Raji (cell line): ENCODE measurements around the gene ARHGAP19.

Experiments
- POLR2A ChIP-seq: IDR thresholded peaks from 2 replicates; pipeline ENCODE4 v1.6.1; 2011; ENCODE audit warnings: low read depth, low read length, control low read depth; ENCODE audit not compliant: insufficient read depth

ARHGAP19 gene, protein sequence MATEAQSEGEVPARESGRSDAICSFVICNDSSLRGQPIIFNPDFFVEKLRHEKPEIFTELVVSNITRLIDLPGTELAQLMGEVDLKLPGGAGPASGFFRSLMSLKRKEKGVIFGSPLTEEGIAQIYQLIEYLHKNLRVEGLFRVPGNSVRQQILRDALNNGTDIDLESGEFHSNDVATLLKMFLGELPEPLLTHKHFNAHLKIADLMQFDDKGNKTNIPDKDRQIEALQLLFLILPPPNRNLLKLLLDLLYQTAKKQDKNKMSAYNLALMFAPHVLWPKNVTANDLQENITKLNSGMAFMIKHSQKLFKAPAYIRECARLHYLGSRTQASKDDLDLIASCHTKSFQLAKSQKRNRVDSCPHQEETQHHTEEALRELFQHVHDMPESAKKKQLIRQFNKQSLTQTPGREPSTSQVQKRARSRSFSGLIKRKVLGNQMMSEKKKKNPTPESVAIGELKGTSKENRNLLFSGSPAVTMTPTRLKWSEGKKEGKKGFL

DNA sequence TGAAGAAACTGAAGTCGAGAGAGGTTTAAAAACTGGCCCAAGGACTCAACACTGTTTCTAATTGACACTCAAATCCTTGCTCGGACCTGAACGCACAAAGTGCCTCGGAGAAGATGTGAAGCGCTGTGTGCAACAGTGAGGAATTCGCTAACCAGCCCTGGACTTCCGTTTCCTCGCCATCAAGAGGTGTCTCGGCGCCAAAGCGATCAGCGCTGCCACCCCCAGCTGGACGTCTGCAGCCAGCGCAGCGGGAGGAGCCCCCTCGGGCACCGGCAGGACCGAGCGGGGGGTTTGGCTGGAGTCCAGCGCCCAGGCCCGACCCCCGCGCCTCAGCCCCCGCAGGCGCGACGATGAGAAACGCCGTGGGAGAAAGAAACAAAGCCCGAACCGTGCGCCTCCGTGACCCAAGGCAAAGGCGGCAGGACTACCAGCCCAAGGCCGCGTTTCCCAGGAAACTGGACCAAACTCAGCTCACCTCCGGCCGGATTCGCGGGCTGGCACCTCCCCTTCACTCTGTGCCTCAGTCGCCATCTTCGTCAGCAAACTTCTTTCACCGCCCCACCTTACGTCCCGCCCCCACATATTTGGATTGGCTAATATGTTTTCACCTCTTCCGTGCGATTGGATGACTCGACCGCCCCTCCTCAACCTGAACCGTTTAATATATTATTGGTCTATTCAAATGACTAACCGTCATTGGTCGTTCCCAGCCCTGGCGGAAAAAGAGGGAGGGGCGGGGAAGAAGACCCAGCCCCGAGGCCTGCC lies at the start of gene ARHGAP19:
TSS of gene ARHGAP19 (minus strand) at position 541 of the 765 bp plus-strand sequence. CDS start at position 531, 10 bp downstream.
- peak; percentile 86 for TF ChIP-seq POLR2A

DNA sequence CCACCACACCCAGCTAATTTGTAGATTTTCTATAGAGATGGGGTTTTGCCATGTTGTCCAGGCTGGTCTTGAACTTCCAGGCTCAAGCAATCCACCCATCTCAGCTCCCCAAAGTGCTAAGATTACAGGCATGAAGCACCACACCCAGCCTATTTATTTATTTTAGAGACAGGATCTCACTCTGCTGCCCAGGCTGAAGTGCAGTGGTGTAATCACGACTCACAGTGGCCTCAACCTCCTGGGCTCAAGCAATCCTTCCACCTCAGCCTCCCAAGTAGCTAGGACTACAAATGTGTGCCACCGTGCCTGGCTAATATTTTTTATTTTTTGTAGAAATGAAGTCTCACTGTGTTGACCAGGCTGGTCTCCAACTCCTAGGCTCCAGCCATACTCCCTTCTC lies 49.0 kb upstream of the ARHGAP19 start:
- TF ChIP-seq POLR2A, result no peak

DNA sequence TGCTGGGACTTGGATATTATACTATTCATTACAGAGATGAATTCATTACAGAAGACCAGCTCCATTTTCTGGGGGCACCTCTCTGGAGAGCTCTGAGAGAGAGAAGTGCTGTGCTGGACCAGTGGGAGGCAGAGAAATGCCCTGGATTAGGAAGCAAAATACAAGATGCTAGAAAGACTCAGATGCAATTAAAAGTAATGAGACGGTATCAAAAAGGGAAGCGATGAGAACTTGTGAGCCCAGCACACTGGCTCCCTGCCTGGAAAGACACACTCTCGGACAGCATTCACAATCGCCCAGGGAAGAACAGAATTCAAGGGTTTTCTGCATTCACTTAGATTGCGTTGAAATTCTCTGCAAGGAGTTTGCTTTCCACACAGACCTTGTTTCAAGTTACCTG lies 45.6 kb upstream of the ARHGAP19 start:
- TF ChIP-seq POLR2A, result no peak

DNA sequence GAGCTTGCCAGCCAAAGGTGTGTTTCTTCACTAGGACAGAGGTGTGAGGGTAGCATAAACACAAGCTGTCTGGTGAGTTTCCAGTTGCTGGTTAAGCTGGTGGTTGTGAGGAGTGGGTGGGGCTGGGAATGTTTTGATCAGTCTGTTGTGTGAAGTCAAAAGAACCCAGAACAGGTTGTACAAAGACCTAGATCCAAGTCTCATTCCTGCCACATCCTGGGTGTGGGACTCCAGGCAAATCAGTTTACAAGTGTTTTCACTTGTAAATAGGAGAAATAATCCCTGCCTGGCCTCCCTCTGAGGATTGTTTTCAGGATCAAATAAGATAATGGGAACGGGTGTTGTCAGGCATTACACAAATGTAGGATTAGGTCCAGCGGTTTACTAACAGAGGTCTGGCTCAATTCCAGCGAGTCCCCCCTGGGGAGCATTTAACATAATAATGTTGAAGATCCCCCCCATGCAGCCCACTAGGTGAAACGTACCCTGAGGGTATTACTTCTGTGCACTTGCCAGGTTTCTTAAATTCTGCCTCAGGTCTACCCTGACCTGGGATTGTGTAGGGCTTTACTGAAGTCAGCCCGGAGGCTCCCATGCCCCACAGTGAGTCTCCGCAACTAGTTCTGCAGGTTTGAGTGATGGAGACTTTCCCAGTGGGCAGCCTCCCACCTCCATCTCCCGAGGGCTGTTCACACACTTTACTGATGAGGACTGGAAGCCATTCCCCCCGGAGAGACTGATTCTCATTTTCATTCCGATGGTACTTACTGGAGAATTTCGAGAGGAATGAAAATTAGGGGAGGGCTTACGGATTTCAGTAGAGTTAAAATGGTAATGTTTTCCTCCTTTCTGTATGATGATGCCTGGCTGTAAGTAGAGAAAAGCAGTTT lies 44.8 kb upstream of the ARHGAP19 start:
- no peak for TF ChIP-seq POLR2A

DNA sequence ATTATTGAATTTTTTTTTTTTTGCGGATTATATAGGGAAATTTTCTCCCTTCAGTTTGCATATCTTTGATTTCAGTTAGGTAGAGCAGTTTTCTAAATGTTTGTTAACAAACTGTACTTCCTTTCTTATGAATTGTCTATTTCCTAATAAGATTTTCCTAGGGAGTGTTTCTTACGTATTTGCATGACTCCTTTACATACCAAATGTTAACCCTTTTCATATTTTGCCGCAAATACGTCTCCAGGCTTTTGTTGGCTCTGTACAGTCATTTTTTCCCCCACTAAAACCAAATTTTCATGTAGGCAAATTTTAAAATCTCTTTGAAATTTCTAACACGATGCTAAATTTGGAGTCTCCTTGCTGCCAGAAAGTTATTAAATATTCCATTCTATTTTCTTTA lies 44.0 kb upstream of the ARHGAP19 start:
- no peak for TF ChIP-seq POLR2A

DNA sequence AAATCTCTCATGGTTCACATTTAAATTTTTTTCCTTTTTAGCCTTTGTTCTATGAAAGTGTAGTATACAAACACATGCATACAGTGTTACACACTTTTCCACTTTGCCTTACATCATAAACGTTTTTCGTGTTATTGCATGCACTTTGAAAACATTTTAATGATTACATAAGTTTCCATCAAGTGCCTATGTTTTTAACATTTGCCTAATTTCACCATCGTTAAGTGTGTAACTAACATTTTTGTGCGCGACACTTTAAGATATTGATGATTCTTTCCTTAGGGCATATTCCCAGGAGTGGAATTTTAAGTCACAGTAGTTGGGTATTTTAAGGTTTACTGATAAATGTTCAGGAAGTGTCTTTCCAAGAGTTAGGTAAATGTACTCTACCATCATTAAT lies 43.6 kb upstream of the ARHGAP19 start:
- TF ChIP-seq POLR2A, result no peak

DNA sequence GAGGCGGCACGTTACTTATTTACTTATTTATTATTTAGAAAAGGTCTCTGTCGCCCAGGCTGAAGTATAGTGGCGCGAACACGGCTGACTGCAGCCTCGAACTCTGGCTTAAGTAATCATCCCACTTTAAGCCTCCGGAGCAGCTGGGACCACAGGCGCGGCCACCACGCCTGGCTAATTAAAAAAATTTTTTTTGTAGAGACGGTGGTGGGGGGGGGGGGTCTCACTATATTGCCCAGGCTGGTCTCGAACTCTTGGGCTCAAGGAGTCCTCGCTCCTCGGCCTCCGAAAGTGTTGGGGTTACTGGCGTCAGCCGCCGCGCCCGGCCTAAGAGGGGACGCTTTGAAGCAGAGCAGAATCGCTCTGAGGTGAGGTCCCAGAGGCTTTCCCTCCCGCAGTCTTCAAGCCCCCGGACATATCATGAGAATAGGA lies 42.8 kb upstream of the ARHGAP19 start:
- no peak for TF ChIP-seq POLR2A

DNA sequence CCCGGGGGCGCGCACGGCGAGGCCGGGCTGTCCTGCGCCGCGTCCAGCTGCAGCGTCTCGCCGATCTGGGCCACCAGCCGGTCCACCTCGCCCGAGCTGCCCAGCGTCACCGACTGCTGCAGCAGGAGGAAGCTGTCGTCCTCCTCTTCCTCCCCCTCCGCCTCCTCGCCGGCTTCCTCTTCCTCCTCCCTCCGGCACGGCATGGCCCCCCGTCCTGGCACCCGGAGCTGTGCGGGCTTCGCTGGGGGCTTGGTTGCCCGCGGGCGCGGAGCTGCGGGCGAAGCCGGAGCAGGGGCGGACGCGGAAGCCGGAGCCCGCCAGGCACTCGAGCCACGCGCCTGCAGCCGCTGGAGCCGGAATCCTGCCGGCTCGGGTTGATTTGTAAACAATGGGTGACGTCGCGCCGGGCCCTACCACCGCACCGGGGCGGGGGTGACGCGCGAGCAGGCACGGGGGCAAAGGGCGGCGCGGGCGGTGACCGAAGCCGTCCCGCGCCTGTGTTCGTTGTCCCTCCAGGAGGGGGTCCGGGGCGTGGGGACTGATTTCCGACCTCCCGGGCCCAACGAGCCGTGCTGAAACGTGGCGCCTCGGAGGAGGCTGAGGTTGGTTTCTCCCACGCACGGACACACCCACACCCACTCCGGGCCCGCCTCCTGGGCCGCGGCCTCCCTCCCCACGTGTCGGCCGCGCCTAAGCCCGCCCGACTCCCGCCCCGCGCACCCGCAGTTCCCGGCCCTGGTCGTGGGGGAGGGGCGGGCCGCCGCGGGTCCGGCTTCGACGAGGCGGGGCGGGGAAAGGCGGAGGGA lies 42.1 kb upstream of the ARHGAP19 start, which contains the start of gene FRAT2:
TSS of gene FRAT2 (minus strand) at position 360 of the 806 bp plus-strand sequence. CDS start at position 203, 157 bp downstream.
- peak; percentile 53; the same call in 1 of the 2 replicates for TF ChIP-seq POLR2A

DNA sequence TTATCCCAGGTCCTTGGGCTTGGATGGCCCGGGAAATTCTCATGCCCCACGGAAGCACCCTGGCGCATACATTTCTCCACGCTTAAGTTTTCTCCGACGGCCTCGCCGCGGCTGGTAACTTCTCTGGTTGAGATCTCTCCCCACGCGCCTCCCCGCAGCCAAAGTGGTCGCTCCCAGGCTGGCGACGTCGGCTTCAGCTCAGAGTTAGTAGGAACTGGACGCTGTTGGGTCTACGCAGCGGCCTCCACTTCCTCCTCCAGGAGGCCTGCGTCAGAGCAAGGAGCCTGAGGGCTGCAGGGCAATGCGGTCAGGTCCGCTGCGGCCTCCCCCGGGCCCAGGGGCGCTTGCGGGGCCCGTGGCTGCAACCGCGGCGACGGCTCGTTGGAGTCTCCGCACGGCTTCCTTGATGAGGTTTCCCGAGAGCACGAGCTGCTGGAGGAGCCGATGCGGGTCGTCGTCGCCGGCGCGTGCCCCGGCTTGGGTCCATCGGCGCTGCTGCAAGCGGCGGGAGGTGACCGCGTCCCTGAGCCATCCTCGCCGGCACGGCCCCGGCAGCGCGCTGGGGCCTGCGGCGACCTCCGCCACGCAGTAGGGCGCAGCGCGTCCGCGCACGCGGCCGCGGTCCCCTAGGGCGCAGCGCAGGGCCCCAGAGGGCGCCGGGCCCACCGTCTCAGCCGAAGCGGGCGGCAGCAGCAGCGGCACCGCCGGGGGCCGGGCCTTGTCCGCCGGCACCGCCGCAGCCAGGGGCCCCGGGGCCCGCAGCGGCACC lies 41.3 kb upstream of the ARHGAP19 start:
- TF ChIP-seq POLR2A, result no peak

DNA sequence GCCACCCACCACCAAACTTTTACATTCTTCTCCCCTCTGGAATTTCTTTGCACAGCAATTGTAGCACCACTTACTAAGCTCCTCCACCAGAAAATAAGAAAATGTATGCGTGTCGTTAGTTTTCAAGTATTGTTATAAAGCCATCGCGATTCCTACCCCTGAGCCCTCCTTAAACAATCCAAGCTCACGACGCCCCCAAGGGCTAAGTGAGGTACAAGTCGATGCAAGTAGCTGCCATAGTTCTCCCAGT lies 40.8 kb upstream of the ARHGAP19 start:
- TF ChIP-seq POLR2A, result no peak

DNA sequence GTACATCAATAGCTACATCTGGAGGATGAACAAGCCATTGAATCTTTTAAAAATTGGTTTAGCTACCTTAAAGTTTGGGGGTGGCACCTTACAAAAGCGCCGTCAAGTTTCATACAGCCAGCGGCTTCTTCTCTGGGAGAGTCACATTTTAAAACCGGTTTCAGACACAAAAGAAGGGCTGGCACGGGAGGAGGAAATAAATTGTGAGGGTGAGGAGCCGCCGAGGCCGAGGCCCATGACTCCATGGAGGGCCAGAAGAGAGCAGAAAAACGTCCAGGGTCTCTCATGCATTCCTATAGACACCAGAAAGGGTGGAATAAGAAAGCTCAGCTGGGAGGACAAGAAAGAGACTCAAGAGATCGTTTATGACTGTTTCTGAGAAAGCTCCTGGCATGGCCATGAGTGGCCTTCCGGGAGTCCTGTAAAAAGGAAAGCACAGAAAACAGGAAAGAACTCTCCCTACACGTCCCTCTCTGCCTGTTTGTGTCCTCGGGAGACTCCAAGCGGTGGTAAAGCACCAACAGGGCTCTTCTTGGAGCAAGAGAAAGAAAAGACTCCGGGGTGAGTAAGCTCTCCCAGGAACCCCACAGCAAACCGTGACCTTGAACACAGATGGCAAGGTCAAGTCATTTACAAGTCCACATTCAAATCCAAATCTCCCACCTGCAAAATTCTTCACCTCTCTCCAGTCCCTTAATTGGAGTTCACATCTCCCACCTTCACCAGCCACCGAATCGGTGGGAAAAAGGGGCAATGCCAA lies 40.3 kb upstream of the ARHGAP19 start:
- TF ChIP-seq POLR2A, result no peak

DNA sequence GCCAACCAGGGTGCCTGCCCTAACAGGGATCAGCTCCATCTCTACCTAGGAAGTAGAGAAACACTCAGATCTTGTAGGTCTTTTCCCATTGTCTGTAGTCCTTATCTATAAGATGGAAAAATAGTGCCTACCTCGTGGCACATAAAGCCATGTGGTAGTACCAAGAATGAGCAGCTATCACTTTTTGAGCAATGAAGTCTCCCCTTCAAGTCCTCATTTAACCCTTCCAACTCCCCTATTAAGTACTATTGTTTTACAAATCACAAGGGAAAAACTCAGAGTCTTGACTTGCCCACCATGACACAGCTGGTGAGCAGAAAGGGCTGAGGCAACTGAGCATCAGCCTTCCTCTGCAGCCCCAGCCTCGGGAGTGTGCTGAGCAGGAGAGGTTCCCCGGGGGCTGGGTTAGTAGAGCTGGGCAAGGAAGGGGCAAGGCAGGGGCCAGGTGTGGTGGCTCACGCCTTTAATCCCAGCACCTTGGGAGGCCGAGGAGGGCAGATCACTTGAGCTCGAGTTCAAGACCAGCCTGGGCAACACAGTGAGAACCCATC lies 38.8 kb upstream of the ARHGAP19 start:
- no peak for TF ChIP-seq POLR2A

DNA sequence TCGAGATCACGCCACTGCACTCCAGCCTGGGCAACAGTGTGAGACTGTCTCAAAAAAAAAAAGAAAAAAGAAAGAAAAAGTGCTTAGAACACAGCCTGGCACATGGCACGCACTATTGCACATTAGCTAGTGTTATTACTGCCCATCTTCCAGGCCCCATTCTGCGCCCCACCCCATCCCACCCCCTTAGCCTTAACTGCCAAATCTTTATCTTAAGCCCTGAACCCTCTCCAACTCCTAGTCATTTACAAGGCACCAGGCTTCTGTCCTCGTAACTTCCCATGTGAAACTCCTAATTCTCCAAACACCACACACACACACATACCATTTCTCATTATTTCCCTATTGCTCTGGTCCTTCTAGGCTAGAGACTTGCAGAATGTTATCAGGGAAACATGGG lies 37.3 kb upstream of the ARHGAP19 start:
- TF ChIP-seq POLR2A, result no peak
